Bronchial smooth muscle cell (primary cell): ENCODE measurements around the gene ATOSB. TPM values are rescaled to one million over a fixed set of nuclear protein-coding genes. Genes with fewer than 3 reads are reported as not detected.

Experiments used
- total RNA-seq: library from RNA; depleted of rRNA; stranded (reverse); fragments of >200 nt; gene quantifications from 2 replicates; pipeline ENCODE4 v1.2.1, GENCODE V29; 2014

ATOSB gene
- 11.3 and 19.5 TPM in 2 replicates for total RNA-seq

GRCh38 chr9:35115680-35116538, at the start of gene ATOSB:
TSS of gene ATOSB (minus strand) at chr9:35115862. CDS start at chr9:35108274, 7,588 bp downstream.

GRCh38 chr9:35161713-35162604, 46.3 kb upstream of the ATOSB start, which contains the start of gene UNC13B:
TSS of gene UNC13B (plus strand) at chr9:35162009. CDS start at chr9:35162284, 275 bp downstream.

GRCh38 chr9:35102769-35103659, 12.6 kb downstream of the ATOSB start, which contains the start of gene STOML2:
TSS of gene STOML2 (minus strand) at chr9:35103131. CDS start at chr9:35103094, 37 bp downstream.

GRCh38 chr9:35096035-35096849, 19.4 kb downstream of the ATOSB start, which contains the start of gene PIGO:
TSS of gene PIGO (minus strand) at chr9:35096591. CDS start at chr9:35095565, 1,026 bp downstream.

GRCh38 chr9:35079426-35080341, 36.0 kb downstream of the ATOSB start, which contains the start of gene FANCG:
TSS of gene FANCG (minus strand) at chr9:35079942. CDS start at chr9:35079524, 418 bp downstream.

GRCh38 chr9:35072461-35073278, 43.0 kb downstream of the ATOSB start, which contains the start of gene VCP:
TSS of gene VCP (minus strand) at chr9:35072625. CDS start at chr9:35072353, 272 bp downstream.

Other genes with a start within 250 kb of the ATOSB start
- 0.09 and 0.16 TPM in 2 replicates for gene PHF24, start 157.6 kb downstream of the ATOSB start, total RNA-seq
- gene DNAJB5, start 126.1 kb downstream of the ATOSB start, total RNA-seq, result 6.5 and 8.0 TPM in 2 replicates
- gene VCP, start 43.2 kb downstream of the ATOSB start, total RNA-seq, result 468 and 475 TPM in 2 replicates
- gene FANCG, start 35.9 kb downstream of the ATOSB start, total RNA-seq, result 11.5 and 11.8 TPM in 2 replicates
- gene PIGO, start 19.3 kb downstream of the ATOSB start, total RNA-seq, result 6.9 and 9.0 TPM in 2 replicates
- gene STOML2, start 12.7 kb downstream of the ATOSB start, total RNA-seq, result 123 and 154 TPM in 2 replicates
- gene UNC13B, start 46.1 kb upstream of the ATOSB start, total RNA-seq, result 21.0 and 25.5 TPM in 2 replicates